HEK293T (cell line): ENCODE results near the gene NR3C2.

Experiments used
- ARNT ChIP-seq: fragments of 450-650 bp; IDR thresholded peaks from 2 replicates; pipeline ENCODE4 v1.6.1; 2017; ENCODE audit warnings: mild to moderate bottlenecking
- BHLHE40 ChIP-seq: fragments of 450-650 bp; IDR thresholded peaks from 2 replicates; pipeline ENCODE4 v1.6.1; 2016; ENCODE audit warnings: mild to moderate bottlenecking, moderate library complexity, borderline replicate concordance
- CTBP1 ChIP-seq: fragments of 450-650 bp; IDR thresholded peaks from 2 replicates; pipeline ENCODE4 v1.6.1; 2016; ENCODE audit warnings: borderline replicate concordance
- ELF4 ChIP-seq: fragments of 450-650 bp; IDR thresholded peaks from 2 replicates; pipeline ENCODE4 v1.6.1; 2017; ENCODE audit warnings: antibody characterized with exemption
- FOXK2 ChIP-seq: fragments of 450-650 bp; IDR thresholded peaks from 2 replicates; pipeline ENCODE4 v1.6.1; 2016; ENCODE audit warnings: mild to moderate bottlenecking
- FOXM1 ChIP-seq: fragments of 450-650 bp; IDR thresholded peaks from 2 replicates; pipeline ENCODE4 v1.6.1; 2017; ENCODE audit warnings: mild to moderate bottlenecking, borderline replicate concordance
- L3MBTL2 ChIP-seq: fragments of 450-650 bp; conservative IDR thresholded peaks from 2 replicates; pipeline ENCODE4 v1.6.1; 2016; ENCODE audit warnings: mild to moderate bottlenecking
- LEF1 ChIP-seq: fragments of 450-650 bp; IDR thresholded peaks from 2 replicates; pipeline ENCODE4 v1.6.1; 2017; ENCODE audit warnings: mild to moderate bottlenecking, borderline replicate concordance
- SP1 ChIP-seq: fragments of 450-650 bp; IDR thresholded peaks from 2 replicates; pipeline ENCODE4 v1.6.1; 2017
- SUZ12 ChIP-seq: fragments of 450-650 bp; IDR thresholded peaks from 2 replicates; pipeline ENCODE4 v1.6.1; 2016; ENCODE audit warnings: mild to moderate bottlenecking
- TF ChIP-seq, protein P1 (sequence below): fragments of 450-650 bp; IDR thresholded peaks from 2 replicates; pipeline ENCODE4 v1.6.1; 2016

GRCh38 chr4:148286012-148286411 lies 156.2 kb downstream of the NR3C2 start:
- TF ChIP-seq FOXM1 (no peak), SUZ12 (no peak), BHLHE40 (no peak), SP1 (no peak), LEF1 (no peak), ELF4 (no peak), FOXK2 (no peak), ARNT (no peak), L3MBTL2 (no peak), CTBP1 (no peak)
- TF ChIP-seq, protein P1, sequence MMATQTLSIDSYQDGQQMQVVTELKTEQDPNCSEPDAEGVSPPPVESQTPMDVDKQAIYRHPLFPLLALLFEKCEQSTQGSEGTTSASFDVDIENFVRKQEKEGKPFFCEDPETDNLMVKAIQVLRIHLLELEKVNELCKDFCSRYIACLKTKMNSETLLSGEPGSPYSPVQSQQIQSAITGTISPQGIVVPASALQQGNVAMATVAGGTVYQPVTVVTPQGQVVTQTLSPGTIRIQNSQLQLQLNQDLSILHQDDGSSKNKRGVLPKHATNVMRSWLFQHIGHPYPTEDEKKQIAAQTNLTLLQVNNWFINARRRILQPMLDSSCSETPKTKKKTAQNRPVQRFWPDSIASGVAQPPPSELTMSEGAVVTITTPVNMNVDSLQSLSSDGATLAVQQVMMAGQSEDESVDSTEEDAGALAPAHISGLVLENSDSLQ = no peak
